ENCODE measurements around the gene UBAC2.

Gene UBAC2

DNA sequence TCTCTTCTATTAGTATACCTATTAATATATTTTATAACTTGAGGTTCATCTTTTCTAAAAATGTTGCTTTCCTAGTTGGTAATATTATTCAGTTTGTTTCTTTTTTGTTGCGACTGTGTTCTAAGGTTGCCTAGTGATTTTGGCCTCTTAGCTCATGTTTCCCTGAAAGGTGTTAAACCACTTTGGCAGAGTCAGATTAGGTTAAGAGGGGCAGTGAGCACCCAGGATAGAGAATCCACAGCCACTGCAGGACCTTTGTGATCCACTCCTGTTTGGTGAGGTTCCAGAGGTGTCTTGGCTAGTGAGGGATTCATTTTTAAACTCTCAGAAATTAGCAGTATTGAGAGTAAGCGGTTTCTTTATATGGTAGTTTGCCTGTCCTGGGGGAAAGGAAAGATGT is 72.5 kb downstream of the UBAC2 start:
- FAIRE-seq = no peak

DNA sequence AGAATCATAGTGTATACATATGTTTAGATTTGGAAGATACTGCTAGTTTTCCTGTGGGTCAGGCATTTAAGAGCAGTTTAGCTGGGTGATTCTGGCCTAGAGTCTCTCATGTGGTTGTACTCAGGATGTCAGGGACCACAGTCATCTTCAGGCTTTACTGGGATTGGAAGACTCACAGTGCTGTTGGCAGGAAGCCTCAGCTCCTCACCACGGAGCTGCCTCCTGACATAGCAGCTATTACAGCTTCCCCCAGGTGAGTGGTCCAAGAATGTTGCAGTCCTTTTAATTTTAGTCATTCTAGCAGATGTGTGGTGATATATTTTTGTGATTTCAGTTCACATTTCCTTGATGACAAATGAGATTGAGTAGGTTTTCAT is 74.4 kb downstream of the UBAC2 start:
- no peak for FAIRE-seq

DNA sequence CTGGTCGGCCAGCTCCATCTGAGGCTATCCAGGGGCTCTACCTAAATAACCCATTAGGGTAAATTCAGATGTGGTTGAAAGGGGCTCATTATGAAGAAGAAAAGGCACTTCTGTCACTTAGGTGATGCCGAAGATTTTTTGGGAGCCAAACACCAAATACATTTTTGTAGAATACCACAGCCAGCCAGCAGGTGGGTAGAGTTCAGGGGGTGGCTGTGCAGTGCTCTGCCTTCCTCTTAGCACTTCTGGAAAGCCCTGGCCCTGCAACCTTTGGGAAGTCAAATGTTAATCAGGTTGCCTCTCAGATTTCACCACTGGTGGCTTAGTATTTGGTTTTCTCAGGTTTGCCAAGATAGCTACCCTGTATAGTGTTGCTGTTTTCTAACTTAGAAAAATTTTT is 76.1 kb downstream of the UBAC2 start:
- no peak for FAIRE-seq

- FAIRE-seq = no peak
These were observed 77.0 kb downstream of the UBAC2 start for GRCh38 chr13:99277629-99278028.

DNA sequence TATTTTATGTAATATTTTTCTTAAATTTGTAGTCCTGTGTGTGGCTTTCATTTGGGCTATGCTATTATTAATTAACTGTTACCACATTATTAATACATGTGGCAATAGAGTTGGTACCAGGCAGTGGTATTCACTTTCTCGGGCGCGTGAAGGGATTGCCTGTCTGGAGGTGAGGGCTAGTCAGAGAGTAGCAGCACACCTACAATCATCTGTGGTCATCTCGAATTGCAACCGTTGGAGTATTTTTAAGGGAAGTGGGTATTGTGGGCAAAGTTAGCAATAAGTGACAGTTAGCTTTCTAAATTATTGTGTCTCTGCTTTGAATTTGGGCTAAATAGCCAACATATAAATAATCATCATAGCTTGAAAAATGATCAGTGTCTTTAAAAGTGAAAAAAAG is 77.5 kb downstream of the UBAC2 start:
- no peak for FAIRE-seq

DNA sequence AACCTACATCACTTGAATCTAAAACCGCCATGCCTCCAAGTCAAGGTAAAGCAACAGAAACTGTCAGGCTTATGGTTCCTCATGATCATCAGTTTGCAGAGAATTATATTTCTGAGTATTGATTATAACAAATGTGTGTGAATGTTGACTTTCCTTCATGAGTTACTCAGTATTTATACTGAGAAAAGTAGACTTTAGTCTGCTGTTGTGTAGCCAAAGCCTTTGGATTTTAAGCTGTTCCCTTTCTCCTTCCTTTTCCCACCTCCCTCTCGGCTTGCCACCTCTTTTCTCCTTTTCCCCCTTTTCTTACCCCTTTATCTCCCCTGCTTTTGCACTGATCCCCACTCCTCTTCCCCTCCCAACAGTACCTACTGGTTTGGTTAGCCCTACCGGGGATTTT is 78.2 kb downstream of the UBAC2 start:
- FAIRE-seq = no peak

- FAIRE-seq = no peak
These were observed 79.0 kb downstream of the UBAC2 start for GRCh38 chr13:99279637-99280036.

GRCh38 chr13:99280166-99280565 is 79.5 kb downstream of the UBAC2 start:
- FAIRE-seq = no peak

GRCh38 chr13:99281811-99282263 is 81.2 kb downstream of the UBAC2 start:
- FAIRE-seq = no peak

- no peak for FAIRE-seq
These were observed 81.9 kb downstream of the UBAC2 start for GRCh38 chr13:99282264-99283231.

GRCh38 chr13:99285432-99286182 is 85.0 kb downstream of the UBAC2 start:
- no peak for FAIRE-seq

DNA sequence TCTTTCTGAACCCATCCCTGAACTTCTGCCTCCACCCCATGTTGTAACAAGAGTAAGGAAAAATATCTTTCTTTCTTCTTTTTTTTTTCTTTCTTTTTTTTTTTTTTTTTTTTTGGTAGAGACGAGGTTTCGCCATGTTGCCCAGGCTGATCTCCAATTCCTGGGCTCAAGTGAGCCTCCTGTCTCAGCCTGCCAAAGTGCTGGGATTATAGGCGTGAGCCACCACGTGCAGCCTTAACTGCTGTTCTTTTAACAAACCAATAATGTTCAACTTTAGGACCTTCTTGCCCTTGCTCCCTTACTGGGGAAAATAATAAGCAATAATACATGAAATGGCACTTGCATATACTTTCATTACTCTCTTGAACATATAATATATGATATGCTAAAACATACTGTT is 86.9 kb downstream of the UBAC2 start:
- FAIRE-seq = no peak

- no peak for FAIRE-seq
These were observed 87.4 kb downstream of the UBAC2 start for GRCh38 chr13:99288089-99288488.

GRCh38 chr13:99289271-99289670 is 88.6 kb downstream of the UBAC2 start:
- no peak for FAIRE-seq

DNA sequence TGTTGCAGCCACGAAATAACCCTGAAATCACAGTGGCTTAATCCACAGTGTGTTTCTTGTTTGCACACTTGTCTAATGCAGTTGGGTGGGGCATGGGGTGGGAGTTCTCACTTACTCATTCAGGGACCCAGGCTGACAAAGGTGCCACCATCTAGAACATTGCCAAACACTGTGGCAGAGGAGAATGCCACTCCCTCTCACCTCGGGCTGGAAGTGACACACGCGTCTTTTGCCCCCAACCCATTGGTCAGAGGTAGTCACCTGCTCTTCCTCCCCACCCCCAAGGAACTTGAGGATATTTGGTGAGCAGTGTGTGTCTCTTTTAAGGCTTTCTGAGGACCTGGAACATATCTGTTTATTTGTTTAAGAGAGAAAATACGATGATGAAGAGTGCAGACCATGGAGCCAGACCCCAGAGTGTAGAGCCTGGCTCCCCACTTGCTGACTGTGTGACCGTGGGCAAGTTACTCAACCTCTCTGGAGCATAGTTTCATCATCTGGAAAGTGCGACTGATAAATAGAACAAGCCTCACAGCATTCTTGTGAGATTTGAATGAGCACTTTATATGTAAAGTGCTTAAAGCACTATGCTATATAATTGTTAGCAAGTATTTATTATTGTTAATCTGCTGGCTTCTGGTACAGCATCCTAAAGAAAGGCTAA is 89.2 kb downstream of the UBAC2 start:
- no peak for FAIRE-seq

DNA sequence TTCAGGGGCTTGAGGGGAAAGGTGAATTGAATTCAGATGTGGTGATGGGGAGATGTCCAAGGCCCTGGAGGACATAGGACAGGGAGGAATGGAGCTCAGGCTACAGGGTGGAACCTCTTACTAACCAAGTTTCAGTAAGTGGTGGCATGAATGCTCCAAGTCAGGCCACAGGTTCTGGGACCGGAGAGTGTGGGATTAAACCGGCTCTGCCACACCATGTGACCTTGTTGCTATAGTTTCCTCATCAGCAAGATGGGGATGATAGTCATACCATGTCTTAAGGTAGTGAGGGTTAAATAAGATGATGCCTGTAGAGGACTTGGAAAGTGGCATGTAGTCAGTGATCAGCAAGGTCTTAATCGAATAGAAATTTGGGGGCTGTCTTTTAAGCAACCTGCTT is 90.2 kb downstream of the UBAC2 start:
- no peak for FAIRE-seq

DNA sequence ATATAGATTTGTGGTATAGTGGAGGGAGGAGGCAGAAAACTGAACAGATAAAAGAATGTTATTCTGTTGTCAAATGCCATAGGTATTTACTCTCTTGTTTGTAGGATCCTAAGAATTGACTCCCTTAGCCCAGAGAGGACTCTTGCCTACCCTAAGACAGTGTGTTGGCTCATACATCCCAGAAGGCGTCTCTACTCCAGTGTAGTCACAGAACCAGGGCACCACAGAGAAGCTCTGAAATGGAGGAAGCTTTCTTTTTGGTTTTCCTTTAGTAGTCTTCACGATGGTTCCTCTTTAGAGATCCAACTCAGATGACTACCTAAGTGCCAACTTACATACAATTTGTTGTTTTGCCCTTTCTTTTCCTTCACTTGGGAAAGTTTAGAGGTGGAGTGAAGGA is 92.5 kb downstream of the UBAC2 start:
- FAIRE-seq = no peak

DNA sequence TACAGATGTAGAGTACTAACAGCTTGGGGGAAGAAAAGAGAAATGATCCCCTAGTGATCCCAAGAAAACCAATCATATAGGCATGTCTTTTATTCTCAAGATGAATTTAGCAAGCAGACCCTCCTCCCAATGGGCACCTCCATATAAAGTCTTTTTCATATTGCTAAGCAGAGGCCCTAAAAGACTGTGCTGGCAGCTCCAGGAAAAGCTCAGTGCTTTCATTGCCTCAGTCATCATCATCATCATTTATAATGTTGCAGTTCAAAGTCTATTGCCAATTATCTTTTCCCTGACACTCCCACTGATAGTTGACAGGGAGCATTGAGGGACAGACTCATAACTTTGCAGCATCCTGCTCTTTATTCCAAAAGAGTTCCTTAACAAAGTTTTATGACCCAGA is 93.5 kb downstream of the UBAC2 start:
- no peak for FAIRE-seq

GRCh38 chr13:99294958-99295357 is 94.3 kb downstream of the UBAC2 start:
- FAIRE-seq = no peak

DNA sequence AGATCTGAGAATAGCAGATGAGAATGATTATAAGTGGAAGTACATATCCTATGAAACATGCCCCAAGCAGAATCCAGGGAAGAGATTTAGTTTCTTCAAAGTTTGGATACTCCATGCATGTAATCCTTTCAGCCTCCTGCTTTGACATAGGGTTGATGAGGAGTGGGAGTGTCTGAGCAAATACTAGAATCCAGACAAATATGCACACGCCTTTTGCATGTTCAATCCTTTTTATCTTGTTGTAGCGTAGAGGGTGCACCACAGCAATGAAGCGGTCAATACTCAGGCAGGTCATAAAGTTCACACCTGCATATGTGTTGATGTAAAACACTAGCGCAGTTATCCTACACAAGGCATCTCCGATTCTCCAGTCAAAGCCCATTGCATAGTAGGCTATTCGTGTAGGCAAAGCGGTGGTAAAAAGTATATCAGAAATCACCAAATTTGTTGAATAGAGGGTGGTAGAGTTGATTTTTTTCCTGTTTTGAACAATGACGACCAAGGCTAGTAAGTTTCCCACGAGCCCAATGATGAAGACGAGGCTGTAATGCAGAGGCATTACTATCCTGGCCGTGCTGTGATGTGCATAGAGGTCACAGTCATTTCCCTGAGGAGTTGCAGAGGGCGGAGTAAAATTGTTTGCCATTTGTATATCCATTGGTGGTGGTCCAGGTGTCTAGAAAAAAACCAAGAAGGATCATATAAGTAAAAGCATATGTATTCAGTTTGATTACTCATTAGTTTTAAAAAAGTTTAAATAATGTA is 95.0 kb downstream of the UBAC2 start:
- FAIRE-seq = no peak

DNA sequence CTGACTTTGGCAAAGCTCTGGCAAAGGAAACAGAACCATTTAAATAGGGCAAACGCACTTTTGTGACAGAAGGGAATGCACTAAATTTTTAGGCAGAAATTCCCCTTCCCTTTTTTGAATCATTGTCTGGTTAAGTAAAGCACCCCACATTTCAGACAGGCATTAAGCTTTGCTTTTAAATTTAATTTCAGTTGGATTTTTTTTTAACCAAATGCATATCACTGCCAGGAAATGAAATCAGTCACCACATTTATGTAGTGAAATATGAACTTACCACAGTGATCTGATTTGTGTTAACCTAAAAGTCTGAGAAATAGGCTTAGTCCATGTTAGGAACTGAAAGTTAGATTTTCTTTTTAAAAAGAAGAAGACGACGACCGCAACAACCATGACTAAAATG is 95.7 kb downstream of the UBAC2 start:
- no peak for FAIRE-seq

DNA sequence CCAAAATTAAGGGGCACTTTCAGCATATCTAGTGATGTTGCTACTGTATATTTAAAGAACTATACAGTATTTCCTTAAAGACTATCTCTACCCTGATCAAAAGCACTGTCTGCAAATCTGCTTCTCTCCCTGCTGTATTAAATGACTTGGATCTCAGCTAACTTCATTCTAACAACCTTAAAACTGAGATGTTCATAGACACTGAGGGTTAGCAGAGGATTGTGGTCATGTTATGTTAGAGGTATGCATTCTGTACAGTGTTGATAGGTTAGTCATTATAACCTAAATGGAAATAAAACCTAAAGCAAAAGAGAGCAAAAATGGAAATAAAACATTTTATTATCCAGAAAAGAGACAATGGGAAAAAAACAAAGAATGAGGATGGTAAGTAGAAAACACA is 96.7 kb downstream of the UBAC2 start:
- no peak for FAIRE-seq

- FAIRE-seq = no peak
These were observed 97.4 kb downstream of the UBAC2 start for GRCh38 chr13:99298056-99298455.
